ENCODE results near the gene RAD51B.

Gene RAD51B

DNA sequence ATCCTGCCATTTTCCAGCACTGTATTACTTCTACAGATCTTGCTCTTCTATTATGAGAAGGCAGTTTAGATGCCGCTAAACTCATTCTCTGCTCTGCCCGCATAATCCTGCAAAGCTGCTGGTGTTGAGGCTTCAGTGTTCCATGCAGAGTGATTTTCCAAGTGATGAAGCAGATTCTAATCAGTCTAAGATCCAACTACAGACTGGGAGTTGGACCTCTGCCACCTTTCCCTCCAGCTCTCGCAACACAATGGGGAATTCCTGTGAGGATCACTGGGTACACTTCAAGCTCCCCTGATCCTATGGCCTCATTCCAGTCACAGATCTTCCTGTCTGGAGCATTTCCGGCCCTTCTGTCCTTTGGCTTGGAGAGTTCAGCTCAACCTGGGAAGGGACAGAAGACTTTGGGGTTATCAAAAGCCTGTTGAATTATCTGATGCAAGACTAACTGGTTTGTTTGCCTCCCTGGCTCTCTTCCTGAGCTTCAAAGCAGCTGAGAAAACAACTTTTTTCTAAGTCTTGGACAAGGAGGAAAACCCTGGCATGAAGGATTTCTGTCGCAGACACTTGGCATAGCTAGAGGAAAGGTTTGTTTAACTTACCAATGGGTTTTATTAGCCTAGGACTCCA is 639.4 kb downstream of the RAD51B start:
- DNase-seq, result peak; percentile 74

DNA sequence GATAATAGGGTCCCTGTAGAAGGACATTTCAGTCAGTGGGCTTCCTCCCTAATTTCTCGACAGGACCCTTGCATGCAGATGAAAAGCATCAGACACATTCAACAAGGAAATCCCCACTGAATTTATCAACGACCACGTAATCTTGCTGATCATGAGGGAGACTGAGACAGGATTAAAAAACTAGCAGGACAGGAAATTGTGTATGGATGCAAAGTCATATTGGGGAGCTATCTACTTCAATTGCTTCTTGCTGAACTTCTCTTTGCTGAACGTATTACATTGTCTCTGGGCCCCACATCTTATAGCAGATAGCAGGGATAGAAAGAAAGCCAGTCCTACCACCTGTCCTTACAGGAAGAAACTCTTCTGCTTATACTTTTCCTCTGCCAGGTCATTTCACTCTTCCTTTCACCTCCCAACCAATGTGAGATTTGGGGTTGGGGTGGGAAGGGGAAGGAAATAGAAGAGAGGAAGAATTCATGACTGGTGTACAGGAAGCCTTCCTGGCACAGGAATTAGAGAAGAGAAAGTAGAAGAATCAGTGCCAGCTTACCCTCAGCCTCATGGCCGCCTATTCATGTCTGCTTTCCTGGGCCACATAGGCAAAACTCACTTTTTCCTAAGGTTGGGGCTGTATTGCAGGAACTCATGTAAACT is 640.0 kb downstream of the RAD51B start:
- DNase-seq, result no peak

DNA sequence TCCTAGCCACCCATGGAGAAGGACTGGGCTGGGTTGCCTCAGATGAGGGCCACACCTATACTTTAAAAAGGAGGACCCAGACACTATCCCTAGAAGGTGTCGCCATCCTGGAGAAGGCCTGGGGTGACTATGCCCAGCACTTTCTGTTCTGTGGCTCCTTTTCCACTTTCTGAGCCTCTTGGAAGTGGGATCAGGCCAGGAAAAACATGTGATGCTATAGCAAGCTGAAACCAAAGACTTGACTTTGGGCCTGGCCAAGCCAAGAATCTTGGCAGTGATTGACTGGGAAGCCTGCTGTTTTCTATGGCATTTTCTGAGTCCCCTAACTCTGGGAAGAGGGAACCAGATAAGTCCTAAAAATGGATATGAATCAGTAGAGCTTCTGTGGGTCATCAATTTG is 641.0 kb downstream of the RAD51B start:
- peak; percentile 85 for DNase-seq

DNA sequence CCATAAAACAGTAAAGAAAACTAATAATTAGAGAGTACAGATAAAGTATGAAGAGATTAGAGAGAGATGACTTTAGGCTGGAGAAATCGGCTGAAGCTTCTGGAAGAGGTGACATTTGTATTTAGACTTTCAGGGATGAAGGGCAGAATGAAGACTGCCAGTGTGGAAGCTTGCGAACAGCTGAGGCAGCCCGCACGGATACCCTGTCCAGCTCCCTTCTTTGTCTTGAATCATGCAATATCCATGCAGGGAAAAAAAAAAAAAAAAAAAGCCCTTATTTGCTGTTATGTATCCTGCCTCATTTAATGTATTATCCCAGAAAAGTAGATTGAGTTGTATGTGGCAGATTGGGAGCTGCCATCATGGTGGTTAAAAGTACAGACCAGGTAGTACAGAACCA is 641.5 kb downstream of the RAD51B start:
- DNase-seq, result no peak

DNA sequence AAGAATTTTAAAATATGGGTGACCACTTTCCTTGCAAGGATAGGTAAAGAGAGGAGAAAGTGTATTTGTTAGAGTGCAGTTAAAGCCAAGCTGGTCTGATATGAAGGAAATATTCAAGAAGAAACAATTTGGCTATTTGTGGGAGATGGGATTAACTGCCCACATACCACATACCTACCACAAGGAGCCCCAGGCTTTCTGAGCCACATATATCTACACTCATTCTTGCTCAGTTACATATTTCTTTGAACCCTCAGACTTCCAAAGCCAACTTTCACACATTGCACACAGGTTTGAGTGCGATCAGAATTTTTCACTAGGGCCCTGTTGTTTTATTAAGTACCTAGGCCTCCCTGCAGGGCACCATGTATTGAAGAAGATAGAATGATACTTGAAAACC is 643.1 kb downstream of the RAD51B start:
- no peak for DNase-seq

DNA sequence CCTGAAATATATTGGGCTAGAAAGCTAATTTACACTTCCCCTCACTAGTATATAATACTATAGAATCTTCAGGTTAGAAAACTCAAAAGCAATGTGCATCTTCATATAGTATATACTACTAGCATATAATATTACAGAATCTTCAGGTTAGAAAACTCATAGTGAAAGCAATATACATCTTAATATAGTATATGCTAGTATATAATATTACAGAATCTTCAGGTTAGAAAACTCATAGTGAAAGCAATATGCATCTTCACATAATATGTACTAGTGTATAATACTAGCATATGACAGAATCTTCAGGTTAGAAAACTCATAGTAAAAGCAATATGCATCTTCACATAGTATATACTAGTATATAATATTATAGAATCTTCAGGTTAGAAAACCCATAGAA is 643.7 kb downstream of the RAD51B start:
- no peak for DNase-seq

DNA sequence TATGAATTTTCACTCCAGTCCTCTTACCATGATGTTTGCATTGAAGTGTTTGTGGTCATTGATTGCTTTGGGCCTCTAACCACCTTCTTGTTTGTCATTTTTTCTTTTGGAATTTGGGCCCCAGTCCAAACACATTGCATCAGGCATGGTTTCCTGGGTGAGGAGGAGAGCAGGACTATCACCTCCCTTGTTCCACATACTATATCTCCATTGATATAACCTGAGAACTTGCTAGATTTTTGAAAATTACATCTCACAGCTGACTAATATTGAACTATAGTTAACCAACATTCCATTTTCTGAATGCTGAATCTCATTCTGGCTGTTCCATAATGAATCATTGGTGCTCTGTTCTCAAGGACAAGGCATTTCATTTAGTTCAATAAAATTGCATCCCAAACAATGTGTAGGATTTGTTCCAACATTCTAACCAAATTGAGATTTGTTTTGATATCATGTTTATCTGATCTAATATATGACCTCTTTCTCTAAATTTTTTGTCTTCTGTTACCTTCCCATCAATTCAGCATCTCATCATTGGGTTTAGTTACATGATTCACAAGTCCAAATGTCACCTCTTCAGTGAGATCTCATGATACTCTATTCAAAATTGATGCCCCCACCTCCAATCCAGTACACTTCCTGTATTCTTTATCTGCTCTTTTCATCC is 644.3 kb downstream of the RAD51B start:
- DNase-seq, result no peak

DNA sequence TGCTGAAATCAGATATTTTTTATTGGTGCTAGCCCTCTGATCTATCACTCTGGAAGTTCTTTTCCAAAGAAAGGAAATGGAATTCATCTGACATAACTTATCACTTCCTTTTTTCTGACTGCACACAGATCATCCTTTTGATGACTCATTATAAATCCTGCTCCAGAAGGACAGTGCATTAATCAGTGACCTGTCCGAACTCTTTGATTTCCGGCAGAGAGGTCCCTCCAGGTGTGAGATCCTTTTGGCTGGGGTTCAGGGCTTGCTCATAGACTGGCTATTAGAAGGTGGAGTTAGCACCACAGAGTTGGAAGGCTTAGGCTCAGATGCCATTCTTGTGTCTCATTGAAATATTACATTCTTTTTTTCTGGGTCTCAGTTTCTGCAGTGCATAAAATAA is 645.1 kb downstream of the RAD51B start:
- no peak for DNase-seq

DNA sequence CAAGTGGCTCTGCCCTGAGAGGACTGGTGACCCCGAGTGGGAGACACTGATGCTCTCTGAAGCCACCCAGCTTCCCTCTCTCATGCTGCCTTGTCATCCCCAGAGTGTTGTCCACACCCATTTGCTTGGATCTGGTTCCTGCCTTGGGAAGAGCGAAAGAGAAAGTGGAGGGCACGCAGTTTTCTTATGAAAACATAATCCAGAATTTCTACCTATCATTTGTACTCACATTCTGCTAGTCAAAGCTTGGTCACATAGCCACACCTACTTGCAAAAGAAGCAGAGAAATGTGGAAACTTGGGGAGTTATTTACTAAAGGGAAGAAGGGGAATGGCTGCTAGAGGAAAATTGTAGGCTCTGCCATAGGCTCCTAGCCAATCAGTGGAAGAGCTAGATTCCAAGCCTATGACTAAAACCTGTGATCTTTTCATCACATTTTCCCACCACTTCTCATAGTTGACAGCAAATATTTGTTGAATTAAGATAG is 647.0 kb downstream of the RAD51B start:
- DNase-seq, result no peak

DNA sequence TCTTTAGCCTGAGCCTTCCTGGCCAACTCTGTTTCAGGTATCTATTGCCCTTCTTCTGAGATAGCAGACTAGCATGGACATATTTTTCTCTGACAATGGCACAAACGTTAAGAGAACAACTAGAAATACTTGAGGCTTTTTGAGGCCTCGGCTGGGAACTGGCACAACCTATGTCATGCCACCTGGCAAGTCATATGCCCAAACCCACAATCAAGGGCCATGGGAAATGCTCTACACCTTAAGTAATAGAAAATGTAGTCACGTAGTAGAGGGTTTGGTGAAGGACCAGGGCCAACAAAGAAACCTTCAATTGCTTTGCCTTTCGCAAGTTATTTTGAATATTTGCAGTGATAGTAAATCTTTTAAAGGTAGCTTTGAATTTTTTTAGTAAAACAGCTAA is 647.8 kb downstream of the RAD51B start:
- no peak for DNase-seq

DNA sequence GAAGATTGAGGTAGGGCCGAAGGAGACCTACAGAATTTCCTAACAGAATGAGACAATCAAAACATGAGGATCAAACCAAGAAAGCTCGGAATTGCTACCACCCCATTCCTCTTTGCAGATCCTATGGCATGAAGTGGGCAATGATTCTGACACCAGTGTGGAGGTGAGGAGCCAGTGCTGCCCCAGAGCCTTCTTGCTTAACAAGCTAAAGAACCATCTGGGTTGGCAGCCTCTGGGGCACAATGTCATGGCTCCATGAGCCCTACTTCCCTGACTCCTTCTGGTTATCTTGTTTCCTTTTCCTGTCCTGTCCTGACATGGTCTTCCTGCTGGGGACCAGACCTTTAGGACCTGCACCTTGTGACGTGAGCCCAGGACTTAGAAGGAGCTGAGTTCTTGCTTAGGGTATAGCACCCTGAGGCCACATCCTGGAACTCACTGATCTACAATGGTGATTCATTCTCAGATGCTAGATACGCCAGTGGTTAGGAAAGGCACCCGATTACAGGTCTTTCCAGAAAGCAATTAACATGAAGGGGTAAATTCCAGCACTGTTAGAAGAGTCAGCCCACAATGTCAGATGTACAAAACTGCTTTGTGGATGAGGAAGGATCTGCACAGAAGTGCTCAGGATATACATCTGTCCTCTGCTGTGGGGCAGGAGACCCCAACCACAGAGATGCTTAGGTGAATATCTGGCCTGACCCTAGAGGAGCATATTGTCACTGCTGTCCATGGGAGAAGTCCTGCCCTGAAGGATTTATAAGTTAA is 649.0 kb downstream of the RAD51B start:
- no peak for DNase-seq

DNA sequence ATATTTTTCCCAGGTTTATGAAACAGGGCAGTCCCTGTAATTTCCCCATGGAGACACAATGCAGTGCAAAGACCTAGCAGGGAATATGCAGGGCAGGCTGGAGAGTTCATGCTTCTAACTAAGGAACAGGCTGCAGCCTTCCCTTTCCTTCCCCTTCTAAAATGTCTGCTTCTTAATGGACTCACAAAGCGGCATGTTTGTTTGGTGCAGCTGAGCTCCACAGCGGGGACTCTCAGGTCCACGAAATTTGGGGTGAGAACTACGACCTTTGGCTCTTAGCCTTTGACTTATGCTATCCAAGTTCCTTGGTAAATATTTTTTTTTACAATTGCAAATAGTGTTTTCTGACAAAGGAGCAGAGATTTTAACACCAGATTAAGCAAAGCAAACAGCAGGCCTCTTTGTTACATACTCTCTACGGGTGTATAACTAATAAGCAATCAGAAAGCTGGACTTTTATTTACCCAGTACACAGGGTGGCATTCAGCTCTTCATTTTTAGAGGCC is 649.7 kb downstream of the RAD51B start:
- no peak for DNase-seq

DNA sequence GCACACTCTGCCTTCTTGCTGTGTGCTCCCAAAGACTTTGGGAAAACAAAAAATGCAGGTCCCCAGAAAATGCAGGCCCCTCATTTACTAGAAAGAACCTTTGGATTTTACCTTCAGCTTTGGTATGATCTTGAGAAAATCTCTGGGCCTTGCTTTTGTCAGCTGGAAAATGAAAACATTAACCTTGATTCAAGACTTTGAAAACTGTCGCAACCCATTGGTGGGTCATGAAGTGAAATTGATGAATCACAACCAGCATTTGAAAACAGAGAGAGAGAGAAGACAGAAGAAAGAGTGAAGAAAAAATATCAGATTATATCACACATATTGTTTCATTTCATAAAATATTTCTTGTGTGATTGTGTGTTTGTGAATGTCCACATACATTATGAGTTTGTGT is 650.8 kb downstream of the RAD51B start:
- no peak for DNase-seq

DNA sequence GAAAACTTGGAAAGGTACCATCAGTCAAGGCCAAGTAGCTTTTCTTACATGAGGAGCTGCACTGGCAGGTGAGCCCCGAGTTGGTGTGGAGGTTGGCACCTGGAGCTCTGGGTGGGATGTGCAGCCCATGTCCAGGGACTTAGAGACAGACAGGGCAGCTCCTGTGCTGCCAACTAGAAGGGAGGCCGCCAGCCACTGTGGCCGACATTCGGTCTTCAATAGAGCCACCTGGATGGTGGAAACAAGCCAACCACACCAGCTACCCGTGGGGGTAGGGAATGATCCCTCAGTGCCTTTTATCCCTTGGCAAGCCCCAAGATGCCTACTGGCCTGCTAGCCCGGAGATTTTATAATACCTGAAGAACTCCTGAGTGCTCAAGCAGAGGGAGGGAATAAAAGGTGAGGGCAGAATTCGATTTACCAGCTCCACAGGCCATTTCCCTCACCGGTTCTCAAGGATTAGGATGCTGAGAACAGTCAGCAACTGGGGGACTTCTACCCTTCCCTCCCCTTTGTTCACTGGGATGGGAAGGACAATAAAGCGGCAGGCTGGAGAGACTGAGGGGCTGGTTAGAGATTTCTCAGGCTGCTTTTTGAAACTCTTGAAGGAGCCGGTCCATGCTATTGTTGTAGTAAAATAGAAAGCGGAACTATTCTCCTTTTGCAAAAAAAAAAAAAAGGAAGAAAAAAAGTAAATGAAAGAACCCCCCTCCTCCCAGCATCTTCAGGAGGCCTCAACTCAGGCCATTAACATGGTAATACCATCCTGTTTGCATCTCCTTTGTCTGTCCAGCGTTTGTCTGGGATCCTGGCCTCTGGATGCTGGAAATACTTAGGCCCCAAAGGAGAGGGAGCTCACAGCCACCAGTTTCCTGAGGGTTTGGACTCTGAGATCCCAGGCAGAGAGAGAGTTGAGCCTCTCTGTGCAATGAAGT is 651.7 kb downstream of the RAD51B start:
- DNase-seq, result no peak

DNA sequence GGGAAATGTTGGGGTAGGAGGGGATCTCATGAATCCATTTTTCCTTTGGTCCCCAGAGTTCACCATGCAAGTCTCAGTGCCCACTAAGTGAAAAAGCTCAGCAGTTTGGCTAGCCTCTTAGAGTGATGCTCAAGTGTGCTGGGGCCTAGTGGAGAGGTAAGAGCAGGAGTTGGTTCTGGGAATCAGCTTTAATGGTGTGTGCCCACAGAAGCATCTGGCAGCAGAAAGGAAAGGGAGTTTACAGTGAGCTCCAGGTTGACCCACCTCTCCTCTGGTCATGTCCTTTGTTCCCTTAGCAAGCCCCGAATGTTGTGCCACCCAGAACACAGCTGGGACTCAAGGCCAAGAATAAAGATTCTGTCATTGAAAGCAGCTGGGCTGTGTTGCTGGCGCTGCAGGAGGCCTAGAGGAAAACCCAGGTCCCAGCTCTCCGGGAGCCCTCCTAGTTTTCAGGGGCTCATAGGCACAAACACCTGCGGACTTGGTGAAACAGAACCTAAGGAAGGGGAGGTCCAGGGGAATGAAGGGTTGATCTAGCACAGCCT is 652.5 kb downstream of the RAD51B start:
- DNase-seq, result no peak

DNA sequence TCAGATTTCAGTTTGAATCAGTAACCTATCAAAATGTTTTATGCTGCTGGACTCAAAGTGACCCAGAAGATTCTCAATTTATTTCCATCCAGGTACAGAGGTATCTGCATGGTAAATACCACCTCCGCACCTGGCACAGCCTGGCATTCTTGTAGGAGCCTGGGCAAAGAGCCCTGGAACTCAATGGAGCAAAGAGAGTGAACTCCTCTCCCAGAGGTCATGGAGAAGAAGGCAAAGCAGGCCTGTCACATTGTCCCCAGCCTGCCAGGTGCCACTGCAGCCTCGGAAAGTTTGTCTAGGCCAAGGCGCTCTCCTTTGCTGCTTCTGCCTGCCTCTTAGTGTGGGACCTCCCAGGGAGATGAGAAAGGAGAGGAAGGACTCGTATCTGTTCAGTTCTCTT is 653.5 kb downstream of the RAD51B start:
- DNase-seq, result no peak

DNA sequence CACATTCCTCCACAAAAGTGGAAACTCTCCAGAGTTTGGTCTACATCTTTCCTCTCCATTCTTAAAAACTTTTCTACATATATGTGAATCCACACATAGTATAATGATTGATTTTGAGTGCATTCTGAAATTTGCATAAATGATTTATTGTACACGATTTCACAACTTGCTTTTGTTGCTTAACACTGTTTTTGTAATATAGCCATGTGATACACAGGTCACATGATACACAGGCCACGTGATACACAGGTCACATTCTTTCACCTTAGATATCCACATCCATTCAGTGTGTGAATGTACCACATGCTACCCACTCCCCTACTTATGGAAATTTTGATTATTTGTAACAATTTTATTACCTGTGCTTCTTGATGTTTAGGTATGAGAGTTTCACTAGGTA is 654.2 kb downstream of the RAD51B start:
- DNase-seq, result no peak

DNA sequence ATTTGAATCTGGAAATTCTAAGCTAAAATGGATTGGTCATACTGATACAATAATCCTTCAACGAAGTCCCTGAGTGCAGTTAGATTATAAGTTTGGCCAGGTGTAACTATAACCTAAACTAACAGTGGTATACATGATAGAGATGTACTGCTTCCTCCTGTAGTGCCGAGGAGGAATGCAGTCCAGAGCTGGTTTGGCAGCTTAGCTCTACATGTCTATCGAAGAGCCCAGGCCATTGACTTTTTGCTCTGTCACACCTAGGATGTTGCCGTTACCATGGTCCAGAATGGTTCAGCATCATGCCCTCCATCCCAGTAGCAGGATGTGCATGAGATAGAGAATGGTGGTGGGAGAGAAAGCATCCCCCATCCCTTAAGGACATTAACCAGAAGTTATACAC is 655.2 kb downstream of the RAD51B start:
- DNase-seq, result no peak

DNA sequence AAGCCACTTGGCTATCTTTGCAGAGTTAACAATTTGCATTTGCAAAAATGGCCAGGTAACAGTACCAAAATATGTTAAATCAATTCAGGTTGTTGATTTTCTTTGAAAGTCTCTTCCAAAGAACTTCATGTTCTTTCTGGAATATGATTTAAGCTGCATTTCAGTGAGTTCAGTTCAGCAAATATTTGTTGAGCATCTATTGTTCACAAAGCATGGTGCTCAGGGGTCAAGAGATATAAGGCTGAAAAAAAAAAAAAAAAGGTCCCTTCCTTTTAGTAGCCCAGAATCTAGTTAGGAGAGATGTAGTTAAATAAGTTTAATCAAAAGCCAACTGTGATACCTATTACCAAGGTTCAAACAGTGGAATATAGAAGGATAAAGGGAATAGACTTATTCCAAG is 656.2 kb downstream of the RAD51B start:
- no peak for DNase-seq

DNA sequence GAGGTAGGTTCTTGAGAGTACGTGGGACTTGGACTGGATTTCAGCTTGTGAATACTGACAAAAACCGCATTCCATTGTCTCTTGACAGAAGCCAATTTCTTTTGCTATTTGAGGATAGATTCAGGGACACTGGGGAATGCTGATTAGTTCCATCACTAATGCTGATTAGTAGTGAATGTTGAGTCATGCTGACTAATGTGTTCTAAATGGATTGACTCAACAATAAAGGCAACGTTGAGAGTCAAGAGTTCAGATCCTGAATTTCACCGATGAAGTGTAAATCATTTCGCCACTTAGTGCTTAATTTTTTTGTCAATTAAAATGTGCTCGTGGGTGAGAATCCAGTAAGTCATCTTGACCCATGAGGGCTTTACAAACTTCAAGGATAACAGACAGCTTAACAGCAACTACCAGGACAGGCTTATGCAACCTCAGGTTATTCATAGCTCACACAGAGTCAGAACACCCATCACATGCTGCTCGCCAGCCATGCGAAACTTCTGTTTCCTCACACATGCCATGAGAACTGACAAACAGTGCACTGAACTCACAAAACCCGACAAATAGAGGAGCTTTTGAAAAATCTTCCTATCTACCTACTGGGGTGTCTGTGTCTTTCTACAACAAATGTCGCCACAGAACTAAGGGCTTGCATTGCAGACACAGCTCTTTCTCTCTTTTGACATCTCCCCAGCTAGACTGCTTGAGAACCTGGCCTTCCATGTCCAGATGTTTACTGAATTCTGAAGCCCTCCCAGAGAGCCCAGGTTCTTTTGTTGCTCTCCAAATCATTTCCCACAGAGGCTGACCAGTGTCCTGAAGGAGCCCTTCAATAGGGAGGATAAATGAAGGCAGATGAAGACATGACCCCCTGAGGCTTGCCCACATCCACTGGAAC is 656.9 kb downstream of the RAD51B start:
- peak; percentile 46 for DNase-seq

DNA sequence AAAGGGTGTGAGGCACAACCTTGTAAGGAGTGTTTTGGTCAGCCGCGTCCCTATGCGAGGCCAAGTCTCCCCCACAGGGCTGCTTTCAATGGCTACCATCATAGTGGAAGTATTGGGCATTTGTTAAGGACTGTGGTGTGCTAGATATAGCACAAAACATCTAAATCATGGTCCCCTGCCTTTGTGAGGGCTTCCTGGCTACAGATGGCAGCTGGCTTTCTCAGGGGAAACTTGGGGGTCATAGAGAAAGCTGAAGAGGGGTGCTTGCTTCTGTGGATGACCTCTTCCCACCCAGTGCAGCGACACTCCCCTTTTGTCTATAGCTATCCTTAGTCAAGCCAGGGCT is 657.5 kb downstream of the RAD51B start:
- DNase-seq, result no peak

Data from femur (tissue), 1 donor.